ENCODE results near the gene SLC38A8. TPM values are rescaled to one million over a fixed set of nuclear protein-coding genes. Genes with fewer than 3 reads are reported as not detected.

The SLC38A8 gene
- total and polyA plus RNA-seq, 7 experiments from 2014 or later: not detected

DNA sequence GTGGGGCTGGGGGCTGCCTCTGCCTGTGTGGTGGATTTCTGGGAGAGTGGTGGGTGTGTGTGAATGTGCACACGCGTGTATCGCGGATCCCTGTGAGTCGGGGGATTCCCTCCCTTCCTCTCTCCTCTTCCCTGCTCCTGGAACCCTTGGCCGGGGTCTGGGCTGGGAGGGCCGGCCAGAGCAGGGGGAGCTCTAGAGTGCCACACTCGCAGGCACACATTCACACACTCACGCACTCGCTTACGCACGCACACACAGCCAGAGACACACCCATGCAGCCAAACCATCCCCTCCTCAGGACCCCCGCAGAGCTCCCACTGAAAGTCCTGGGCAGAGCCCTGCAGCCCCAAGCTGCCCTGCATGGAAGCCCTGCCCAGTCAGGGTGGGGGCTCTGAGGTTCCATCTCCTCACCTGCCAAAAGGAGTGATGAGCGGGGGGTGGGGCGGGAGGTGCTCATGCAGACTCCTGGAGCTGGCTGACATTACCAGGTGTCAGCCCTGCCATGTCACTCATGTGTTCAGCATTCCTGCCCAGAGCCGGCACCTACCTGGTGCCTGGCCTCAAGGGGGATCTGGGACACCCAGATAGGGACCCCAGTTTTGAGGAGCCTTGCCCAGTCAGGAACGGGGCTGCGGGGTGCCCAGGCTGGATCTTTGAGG, 72.7 kb downstream of the SLC38A8 start:
- peaks cover 0 to 6% (median 4%) of the 10 kb centered on the region in 7 donors for H3K4me1 Mint-ChIP-seq
- Histone ChIP-seq H3K9me3 (ENCODE audit: control insufficient read depth in 2 of 3, low read length in 3 of 3) (no peaks in the 10 kb centered on the region), H3K27ac (ENCODE audit: low read depth, low read length) (no peak overlapping the region), H3K36me3 (ENCODE audit: control insufficient read depth in 2 of 3, insufficient read depth in 3 of 3, low read length in 3 of 3) (no peaks in the 10 kb centered on the region), H3K4me1 (ENCODE audit: control insufficient read depth in 2 of 2, insufficient read depth in 2 of 2, low read length in 2 of 2) (no peaks in the 10 kb centered on the region), H3K4me3 (ENCODE audit: low read length) (no peak overlapping the region), H3K27me3 (ENCODE audit: control insufficient read depth in 2 of 2, insufficient read depth in 2 of 2, low read length in 2 of 2) (no peaks in the 10 kb centered on the region)
- ATAC-seq (no peak), DNase-seq (no peak)
- no peaks in the 10 kb centered on the region for H3K9me3 Mint-ChIP-seq
- H3K27me3 Mint-ChIP-seq: peaks cover 11 to 34% (median 18%) of the 10 kb centered on the region in 5 donors
- CTCF ChIA-PET: no interaction called here
- no peak overlapping the region for H3K27ac Mint-ChIP-seq
- H3K4me3 Mint-ChIP-seq: peak overlapping the region in 3 of 10 donors; percentile 12 to 67 (median 59)
- POLR2A ChIA-PET: no interaction called here
- intact Hi-C loops (cut with micrococcal nuclease): no loop called here
- H3K36me3 Mint-ChIP-seq: no peaks in the 10 kb centered on the region

DNA sequence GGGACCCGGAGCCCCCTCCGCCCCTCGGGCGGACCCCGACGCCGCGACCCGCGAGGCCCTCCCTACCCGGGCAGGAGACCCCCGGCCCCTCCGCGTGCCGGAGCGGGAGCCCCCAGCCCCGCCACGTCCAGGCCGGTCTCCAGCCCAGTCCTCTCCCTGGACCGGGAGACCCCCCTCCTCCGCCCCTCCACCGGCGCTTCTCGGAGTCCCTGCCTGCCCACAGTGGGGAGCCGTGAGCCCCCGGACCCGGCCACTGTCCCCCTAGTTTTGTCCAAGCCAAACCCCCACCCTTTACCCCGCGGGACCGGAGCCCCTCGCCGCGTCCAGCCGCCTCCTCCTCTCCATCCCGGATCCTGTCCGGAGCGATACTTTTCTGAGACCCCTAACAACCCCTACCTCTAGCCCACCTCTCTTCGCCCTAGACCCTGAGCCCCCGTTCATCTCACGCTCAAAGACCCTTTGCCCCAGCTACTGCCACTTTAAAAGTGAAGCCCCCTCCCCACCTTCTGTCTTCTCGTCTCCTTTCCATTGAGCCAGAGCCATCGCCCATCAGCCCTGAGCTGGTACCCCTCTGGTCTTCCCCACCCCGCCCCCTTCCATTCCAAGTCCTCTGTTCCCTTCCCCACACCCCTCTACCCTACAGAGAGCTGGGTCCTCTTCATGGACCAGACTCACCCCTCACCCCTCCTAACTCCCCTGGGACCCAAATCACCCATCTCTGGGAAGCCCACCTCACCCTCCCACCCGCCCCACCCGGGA, 73.5 kb downstream of the SLC38A8 start:
- H3K27ac ChIP-seq (ENCODE audit: low read depth, low read length): no peak overlapping the region
- H3K36me3 ChIP-seq (ENCODE audit: control insufficient read depth in 2 of 3, insufficient read depth in 3 of 3, low read length in 3 of 3): no peaks in the 10 kb centered on the region
- DNase-seq: no peak
- peaks cover 0 to 3% (median 0%) of the 10 kb centered on the region in 11 donors for H3K9me3 Mint-ChIP-seq
- H3K4me1 ChIP-seq (ENCODE audit: control insufficient read depth in 2 of 2, insufficient read depth in 2 of 2, low read length in 2 of 2): no peaks in the 10 kb centered on the region
- H3K27me3 Mint-ChIP-seq: peaks cover 11 to 28% (median 16%) of the 10 kb centered on the region in 5 donors
- H3K36me3 Mint-ChIP-seq: no peaks in the 10 kb centered on the region
- H3K4me3 Mint-ChIP-seq: peak overlapping the region in 4 of 10 donors; percentile 29 to 67 (median 36)
- peaks cover 0 to 6% (median 4%) of the 10 kb centered on the region in 7 donors for H3K4me1 Mint-ChIP-seq
- no peaks in the 10 kb centered on the region for H3K27me3 ChIP-seq (ENCODE audit: control insufficient read depth in 2 of 2, insufficient read depth in 2 of 2, low read length in 2 of 2)
- ChIA-PET CTCF (no interaction called here), POLR2A (no interaction called here)
- intact Hi-C loops (cut with micrococcal nuclease): no loop called here
- no peak overlapping the region for H3K27ac Mint-ChIP-seq
- no peak overlapping the region for H3K4me3 ChIP-seq (ENCODE audit: low read length)
- ATAC-seq: no peak
- H3K9me3 ChIP-seq (ENCODE audit: control insufficient read depth in 2 of 3, low read length in 3 of 3): no peaks in the 10 kb centered on the region

DNA sequence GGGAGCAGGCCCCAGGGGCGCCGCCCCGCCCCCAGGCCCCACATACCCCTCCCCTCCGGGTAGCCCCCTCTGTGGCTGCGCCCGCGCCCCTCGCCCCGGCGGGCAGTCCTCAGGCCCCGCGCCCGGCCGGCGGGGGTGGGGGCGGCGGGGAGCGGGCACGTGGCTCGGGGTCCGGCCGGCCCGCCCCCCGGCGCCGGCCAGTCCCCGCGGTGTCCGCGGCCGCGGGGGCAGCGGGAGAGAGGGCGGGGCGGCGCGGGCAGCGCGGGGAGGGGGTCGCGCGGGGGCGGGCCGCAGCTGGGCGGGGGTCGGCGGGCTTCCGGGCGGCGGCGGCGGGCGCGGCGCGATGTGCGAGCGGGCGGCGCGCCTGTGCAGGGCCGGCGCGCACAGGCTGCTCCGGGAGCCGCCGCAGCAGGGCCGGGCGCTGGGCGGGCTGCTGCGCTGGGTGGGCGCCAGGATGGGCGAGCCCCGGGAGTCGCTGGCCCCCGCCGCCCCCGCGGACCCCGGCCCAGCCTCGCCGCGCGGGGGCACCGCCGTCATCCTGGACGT, 74.2 kb downstream of the SLC38A8 start:
- H3K36me3 ChIP-seq (ENCODE audit: control insufficient read depth in 2 of 3, insufficient read depth in 3 of 3, low read length in 3 of 3): no peaks in the 10 kb centered on the region
- intact Hi-C loops (cut with micrococcal nuclease): no loop called here
- Mint-ChIP-seq H3K36me3 (no peaks in the 10 kb centered on the region), H3K27ac (no peak overlapping the region), H3K27me3 (peaks cover 11 to 27% (median 16%) of the 10 kb centered on the region in 5 donors), H3K4me3 (peak overlapping the region in 1 of 10 donors; percentile 75), H3K9me3 (peaks cover 0 to 3% (median 0%) of the 10 kb centered on the region in 11 donors), H3K4me1 (peaks cover 0 to 6% (median 4%) of the 10 kb centered on the region in 7 donors)
- no peak overlapping the region for H3K27ac ChIP-seq (ENCODE audit: low read depth, low read length)
- ChIA-PET POLR2A (no interaction called here), CTCF (no interaction called here)
- no peaks in the 10 kb centered on the region for H3K4me1 ChIP-seq (ENCODE audit: control insufficient read depth in 2 of 2, insufficient read depth in 2 of 2, low read length in 2 of 2)
- no peak for ATAC-seq
- H3K27me3 ChIP-seq (ENCODE audit: control insufficient read depth in 2 of 2, insufficient read depth in 2 of 2, low read length in 2 of 2): no peaks in the 10 kb centered on the region
- no peaks in the 10 kb centered on the region for H3K9me3 ChIP-seq (ENCODE audit: control insufficient read depth in 2 of 3, low read length in 3 of 3)
- DNase-seq: no peak
- H3K4me3 ChIP-seq (ENCODE audit: low read length): no peak overlapping the region

DNA sequence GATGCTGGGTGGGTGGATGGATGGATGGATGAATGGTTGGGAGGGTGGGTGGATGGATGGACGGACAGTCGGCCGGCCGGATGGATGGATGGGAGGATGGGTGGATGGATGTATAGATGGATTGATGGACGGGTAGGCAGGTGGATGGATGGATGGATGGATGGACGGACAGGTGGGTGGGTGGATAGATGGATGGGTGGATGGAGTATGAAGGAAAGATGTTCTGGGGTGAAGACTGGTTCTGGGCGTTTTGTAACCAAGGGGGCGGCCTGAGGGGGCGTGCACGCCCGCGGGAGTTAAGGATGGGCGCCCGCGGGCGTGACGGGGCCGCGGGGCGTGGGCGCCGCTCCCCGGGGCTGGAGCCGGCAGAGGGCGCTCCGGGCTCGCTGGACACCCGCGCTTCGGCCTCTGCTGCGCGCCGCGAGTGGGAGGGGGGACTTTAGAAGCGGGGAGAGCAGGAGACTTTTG, 74.7 kb downstream of the SLC38A8 start, which contains the start of gene NECAB2:
TSS of gene NECAB2 (plus strand) at position 407 of the 468 bp plus-strand sequence. CDS start 405 bp downstream, outside the sequence.
- ChIA-PET CTCF (no interaction called here), POLR2A (no interaction called here)
- Mint-ChIP-seq H3K27me3 (peaks cover 11 to 23% (median 16%) of the 10 kb centered on the region in 5 donors), H3K27ac (peak within 1 kb of the TSS in 1 of 9 donors; percentile 59), H3K4me1 (peaks cover 0 to 6% (median 4%) of the 10 kb centered on the region in 7 donors), H3K9me3 (peaks cover 0 to 3% (median 0%) of the 10 kb centered on the region in 11 donors), H3K4me3 (peak within 1 kb of the TSS; percentile 22 to 79 (median 68)), H3K36me3 (no peaks in the 10 kb centered on the region)
- Histone ChIP-seq H3K9me3 (ENCODE audit: control insufficient read depth in 2 of 3, low read length in 3 of 3) (no peaks in the 10 kb centered on the region), H3K27ac (ENCODE audit: low read depth, low read length) (no peak within 1 kb of the TSS), H3K4me1 (ENCODE audit: control insufficient read depth in 2 of 2, insufficient read depth in 2 of 2, low read length in 2 of 2) (no peaks in the 10 kb centered on the region), H3K36me3 (ENCODE audit: control insufficient read depth in 2 of 3, insufficient read depth in 3 of 3, low read length in 3 of 3) (no peaks in the 10 kb centered on the region), H3K27me3 (ENCODE audit: control insufficient read depth in 2 of 2, insufficient read depth in 2 of 2, low read length in 2 of 2) (no peaks in the 10 kb centered on the region), H3K4me3 (ENCODE audit: low read length) (no peak within 1 kb of the TSS)
- intact Hi-C loops (cut with micrococcal nuclease): no loop called here
- DNase-seq (peak in 1 of 9 donors; percentile 45), ATAC-seq (peak; percentile 50)

DNA sequence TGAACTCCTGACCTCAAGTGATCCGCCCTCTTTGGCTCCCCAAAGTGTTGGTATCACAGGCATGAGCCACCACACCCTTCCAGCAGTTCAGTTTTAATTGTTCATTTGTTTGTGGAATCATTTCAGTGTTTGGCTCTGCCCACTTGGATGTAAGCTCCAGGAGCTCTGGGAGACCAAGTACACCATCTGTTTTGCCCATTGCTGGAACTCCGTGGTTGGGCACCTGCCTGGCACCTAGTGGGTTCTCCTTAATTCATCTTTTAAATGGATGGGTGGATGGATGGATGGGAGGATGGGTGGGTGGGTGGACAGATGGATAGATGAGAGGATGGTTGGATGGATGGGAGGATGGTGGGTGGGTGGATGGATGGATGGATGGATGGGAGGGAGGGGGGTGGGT, 75.5 kb downstream of the SLC38A8 start:
- no peaks in the 10 kb centered on the region for H3K27me3 ChIP-seq (ENCODE audit: control insufficient read depth in 2 of 2, insufficient read depth in 2 of 2, low read length in 2 of 2)
- Mint-ChIP-seq H3K27ac (no peak overlapping the region), H3K4me1 (peaks cover 0 to 6% (median 4%) of the 10 kb centered on the region in 7 donors), H3K27me3 (peaks cover 11 to 20% (median 16%) of the 10 kb centered on the region in 5 donors), H3K4me3 (no peak overlapping the region), H3K9me3 (peaks cover 0 to 3% (median 0%) of the 10 kb centered on the region in 11 donors), H3K36me3 (no peaks in the 10 kb centered on the region)
- H3K9me3 ChIP-seq (ENCODE audit: control insufficient read depth in 2 of 3, low read length in 3 of 3): no peaks in the 10 kb centered on the region
- POLR2A ChIA-PET: no interaction called here
- DNase-seq (no peak), ATAC-seq (no peak)
- CTCF ChIA-PET: no interaction called here
- H3K4me3 ChIP-seq (ENCODE audit: low read length): no peak overlapping the region
- H3K4me1 ChIP-seq (ENCODE audit: control insufficient read depth in 2 of 2, insufficient read depth in 2 of 2, low read length in 2 of 2): no peaks in the 10 kb centered on the region
- no peak overlapping the region for H3K27ac ChIP-seq (ENCODE audit: low read depth, low read length)
- H3K36me3 ChIP-seq (ENCODE audit: control insufficient read depth in 2 of 3, insufficient read depth in 3 of 3, low read length in 3 of 3): no peaks in the 10 kb centered on the region
- intact Hi-C loops (cut with micrococcal nuclease): no loop called here

DNA sequence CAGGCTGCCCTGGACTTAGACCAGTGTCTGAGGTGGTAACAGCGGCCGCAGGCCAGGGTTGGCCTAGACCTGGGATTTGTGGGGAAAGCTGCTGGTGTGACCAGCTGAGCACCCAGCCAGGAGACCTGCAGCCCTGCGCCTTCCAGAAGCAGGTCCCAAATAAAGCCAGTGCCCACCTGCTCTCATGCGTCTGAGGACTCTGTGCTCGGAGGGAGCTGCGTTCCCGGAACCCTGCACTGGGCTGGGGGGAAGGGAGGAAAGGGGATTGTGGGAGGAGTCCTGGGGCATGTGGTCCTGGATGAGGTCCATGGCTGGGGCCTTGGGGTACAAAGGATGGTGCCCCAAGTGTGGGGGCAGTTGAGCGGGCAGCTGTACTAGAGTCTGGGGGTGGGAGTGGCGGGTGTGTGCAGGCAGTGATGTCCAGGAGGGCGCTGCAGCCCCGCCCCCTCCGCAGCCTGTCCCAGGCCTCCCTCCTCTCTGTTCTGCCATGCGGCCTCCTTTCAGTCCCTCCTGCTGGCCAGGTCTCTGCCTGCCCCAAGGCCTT, 76.4 kb downstream of the SLC38A8 start:
- H3K4me1 ChIP-seq (ENCODE audit: control insufficient read depth in 2 of 2, insufficient read depth in 2 of 2, low read length in 2 of 2): no peaks in the 10 kb centered on the region
- ATAC-seq: no peak
- H3K27ac ChIP-seq (ENCODE audit: low read depth, low read length): no peak overlapping the region
- ChIA-PET POLR2A (no interaction called here), CTCF (no interaction called here)
- no peak overlapping the region for H3K4me3 ChIP-seq (ENCODE audit: low read length)
- no peaks in the 10 kb centered on the region for H3K36me3 Mint-ChIP-seq
- peak overlapping the region in 1 of 9 donors; percentile 46 for H3K27ac Mint-ChIP-seq
- H3K4me3 Mint-ChIP-seq: peak overlapping the region in 1 of 10 donors; percentile 12
- H3K36me3 ChIP-seq (ENCODE audit: control insufficient read depth in 2 of 3, insufficient read depth in 3 of 3, low read length in 3 of 3): no peaks in the 10 kb centered on the region
- peaks cover 11 to 18% (median 16%) of the 10 kb centered on the region in 5 donors for H3K27me3 Mint-ChIP-seq
- H3K27me3 ChIP-seq (ENCODE audit: control insufficient read depth in 2 of 2, insufficient read depth in 2 of 2, low read length in 2 of 2): no peaks in the 10 kb centered on the region
- intact Hi-C loops (cut with micrococcal nuclease): no loop called here
- peaks cover 0 to 6% (median 4%) of the 10 kb centered on the region in 7 donors for H3K4me1 Mint-ChIP-seq
- DNase-seq: no peak
- H3K9me3 Mint-ChIP-seq: peaks cover 0 to 3% (median 0%) of the 10 kb centered on the region in 11 donors
- no peaks in the 10 kb centered on the region for H3K9me3 ChIP-seq (ENCODE audit: control insufficient read depth in 2 of 3, low read length in 3 of 3)

Measured in naive thymus-derived CD4-positive, alpha-beta T cell (primary cell).